ENCODE measurements around the gene RERE. TPM values are rescaled to one million over a fixed set of nuclear protein-coding genes. Genes with fewer than 3 reads are reported as not detected.
A peak's percentile ranks its signal among the peaks of the same experiment; 100 is the strongest.

Gene RERE
- total RNA-seq, 1 donor from 2014 or later: 252 TPM

DNA sequence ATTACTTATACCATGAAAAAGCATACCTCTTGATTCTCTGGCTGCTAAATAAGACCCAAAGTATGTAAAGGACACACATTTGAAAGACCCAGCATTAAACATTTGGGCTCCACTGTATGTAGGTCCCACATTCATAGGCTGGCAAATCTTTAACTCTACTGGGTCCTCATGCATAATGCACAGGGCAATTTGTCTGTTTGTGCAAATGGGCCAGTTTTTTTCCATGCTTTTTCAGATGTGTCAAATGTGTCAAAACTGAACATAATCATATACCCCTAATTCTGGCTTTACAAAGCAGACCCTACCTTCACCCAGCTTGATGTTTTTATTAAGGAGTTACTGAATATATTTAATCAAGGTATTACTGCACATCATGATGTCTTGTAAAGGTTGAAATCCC, 63.7 kb downstream of the RERE start:
- Mint-ChIP-seq H3K36me3 (ENCODE audit: unreplicated experiment) (no peaks in the 10 kb centered on the region), H3K27me3 (ENCODE audit: unreplicated experiment) (no peaks in the 10 kb centered on the region), H3K4me3 (ENCODE audit: unreplicated experiment) (peak overlapping the region; percentile 64), H3K9me3 (ENCODE audit: unreplicated experiment) (no peaks in the 10 kb centered on the region), H3K4me1 (ENCODE audit: low read depth, unreplicated experiment) (peaks cover 56% of the 10 kb centered on the region), H3K27ac (ENCODE audit: unreplicated experiment) (peak overlapping the region; percentile 81)
- TF ChIP-seq CTCF (IDR thresholded peaks at IDR 0.05; ENCODE audit: partially characterized antibody, unreplicated experiment): no peak
- no peak for DNase-seq

DNA sequence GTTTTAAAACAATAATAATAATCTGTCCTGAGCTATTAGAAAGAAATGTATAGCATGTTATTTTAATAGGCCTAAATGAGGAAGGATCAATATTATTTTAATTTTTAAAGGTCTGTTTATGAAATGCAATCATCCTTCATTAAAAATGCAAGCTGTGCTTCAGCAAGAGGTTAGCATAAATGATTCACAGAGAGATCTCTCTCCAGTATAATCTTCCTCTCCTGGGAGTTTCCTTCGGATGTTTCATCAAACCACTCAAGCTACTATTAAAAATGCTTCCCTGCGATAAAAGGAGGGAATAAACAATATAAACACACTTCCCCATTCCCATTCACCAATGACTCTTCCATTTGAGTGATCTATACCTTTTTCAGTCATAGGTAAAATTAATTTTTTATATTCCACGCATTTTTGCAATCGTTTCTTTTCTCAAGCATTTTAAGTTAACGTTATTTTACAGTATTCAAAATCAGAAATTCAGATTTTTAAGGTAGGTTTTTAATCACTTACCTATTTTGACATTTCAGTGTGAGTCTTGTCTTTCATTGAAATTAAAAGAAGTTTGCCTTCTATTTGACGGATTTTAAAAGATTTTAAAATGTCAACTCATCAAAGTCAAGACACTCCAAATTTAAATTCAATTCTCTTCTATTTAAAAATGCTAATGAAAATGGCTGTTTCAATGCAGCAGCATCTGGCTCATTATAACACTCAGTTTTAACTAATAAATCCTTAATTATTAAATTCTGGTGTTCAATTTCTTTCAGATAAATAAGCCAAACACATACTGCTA, 64.3 kb downstream of the RERE start:
- H3K36me3 Mint-ChIP-seq (ENCODE audit: unreplicated experiment): no peaks in the 10 kb centered on the region
- H3K4me3 Mint-ChIP-seq (ENCODE audit: unreplicated experiment): peak overlapping the region; percentile 64
- H3K9me3 Mint-ChIP-seq (ENCODE audit: unreplicated experiment): peaks cover 1% of the 10 kb centered on the region
- H3K4me1 Mint-ChIP-seq (ENCODE audit: low read depth, unreplicated experiment): peaks cover 56% of the 10 kb centered on the region
- TF ChIP-seq CTCF (IDR thresholded peaks at IDR 0.05; ENCODE audit: partially characterized antibody, unreplicated experiment): no peak
- DNase-seq: no peak
- peak overlapping the region; percentile 30 for H3K27ac Mint-ChIP-seq (ENCODE audit: unreplicated experiment)
- no peaks in the 10 kb centered on the region for H3K27me3 Mint-ChIP-seq (ENCODE audit: unreplicated experiment)

DNA sequence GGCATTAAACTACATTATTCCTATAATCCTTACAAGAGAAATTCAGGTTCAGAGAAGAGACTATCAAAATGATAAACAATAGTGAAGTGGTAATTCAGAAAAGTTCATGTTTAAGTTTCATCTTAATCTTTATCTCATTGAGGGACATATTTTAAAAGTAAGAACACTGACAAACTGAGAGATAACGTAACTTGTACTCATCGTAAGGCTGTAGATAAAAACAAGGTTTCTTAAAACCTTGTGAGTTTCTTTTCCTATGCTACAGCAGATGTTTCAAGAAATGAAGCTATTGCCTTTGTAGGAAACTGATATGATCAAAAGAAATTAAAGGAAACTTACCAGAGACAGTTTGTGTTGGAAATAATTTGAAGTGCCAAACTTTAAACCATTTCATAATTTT, 65.0 kb downstream of the RERE start:
- Mint-ChIP-seq H3K27ac (ENCODE audit: unreplicated experiment) (peak overlapping the region; percentile 67), H3K9me3 (ENCODE audit: unreplicated experiment) (peaks cover 1% of the 10 kb centered on the region), H3K4me3 (ENCODE audit: unreplicated experiment) (peak overlapping the region; percentile 71), H3K4me1 (ENCODE audit: low read depth, unreplicated experiment) (peaks cover 55% of the 10 kb centered on the region), H3K27me3 (ENCODE audit: unreplicated experiment) (no peaks in the 10 kb centered on the region), H3K36me3 (ENCODE audit: unreplicated experiment) (no peaks in the 10 kb centered on the region)
- TF ChIP-seq CTCF (IDR thresholded peaks at IDR 0.05; ENCODE audit: partially characterized antibody, unreplicated experiment): no peak
- no peak for DNase-seq

GRCh38 chr1:8751984-8752383, 65.5 kb downstream of the RERE start:
- Mint-ChIP-seq H3K27me3 (ENCODE audit: unreplicated experiment) (peaks cover 2% of the 10 kb centered on the region), H3K27ac (ENCODE audit: unreplicated experiment) (peak overlapping the region; percentile 67), H3K4me3 (ENCODE audit: unreplicated experiment) (peak overlapping the region; percentile 24), H3K9me3 (ENCODE audit: unreplicated experiment) (peaks cover 1% of the 10 kb centered on the region), H3K36me3 (ENCODE audit: unreplicated experiment) (no peaks in the 10 kb centered on the region), H3K4me1 (ENCODE audit: low read depth, unreplicated experiment) (peaks cover 54% of the 10 kb centered on the region)
- no peak for TF ChIP-seq CTCF (IDR thresholded peaks at IDR 0.05; ENCODE audit: partially characterized antibody, unreplicated experiment)
- no peak for DNase-seq

All from glutamatergic neuron (in vitro differentiated cells).